ENCODE data around the gene SLC10A3.
"Not testable (repeated sequence)": the region's sequence is repeated elsewhere in the genome, so short reads cannot be mapped to it uniquely, and the experiment has no call there.

The SLC10A3 gene

GRCh38 chrX:154508384-154508745 is 17.9 kb upstream of the SLC10A3 start:
- DNase-seq: no peak

- no peak for DNase-seq
These were observed 17.4 kb upstream of the SLC10A3 start for GRCh38 chrX:154507673-154508383.

- no peak for DNase-seq
These were observed 16.3 kb upstream of the SLC10A3 start for GRCh38 chrX:154506483-154507332.

GRCh38 chrX:154505734-154506133 is 15.3 kb upstream of the SLC10A3 start:
- no peak for DNase-seq

- no peak for DNase-seq
These were observed 12.6 kb upstream of the SLC10A3 start for GRCh38 chrX:154502989-154503388.

GRCh38 chrX:154502098-154502497 is 11.7 kb upstream of the SLC10A3 start:
- no peak for DNase-seq

- DNase-seq: not testable (repeated sequence)
These were observed 11.0 kb upstream of the SLC10A3 start for GRCh38 chrX:154501423-154501822.

- not testable (repeated sequence) for DNase-seq
These were observed 6.2 kb upstream of the SLC10A3 start for GRCh38 chrX:154496591-154497137.

- no peak for DNase-seq
These were observed 5.1 kb upstream of the SLC10A3 start for GRCh38 chrX:154495472-154495922.

GRCh38 chrX:154494715-154495114 is 4.3 kb upstream of the SLC10A3 start:
- no peak for DNase-seq

GRCh38 chrX:154490021-154490413 is 412 bp downstream of the SLC10A3 start:
- peak; percentile 39 for DNase-seq

GRCh38 chrX:154489182-154489581 is 1.2 kb downstream of the SLC10A3 start:
- no peak for DNase-seq

GRCh38 chrX:154488336-154489075 is 1.9 kb downstream of the SLC10A3 start:
- DNase-seq: no peak

GRCh38 chrX:154487518-154488290 is 2.7 kb downstream of the SLC10A3 start:
- no peak for DNase-seq

- peak; percentile 55 for DNase-seq
These were observed 3.8 kb downstream of the SLC10A3 start, which contains the start of gene UBL4A for GRCh38 chrX:154486396-154487207. Gene UBL4A (minus strand): TSS chrX:154486615. CDS start chrX:154486584, 31 bp downstream.

- peak; percentile 31 for DNase-seq
These were observed 4.4 kb downstream of the SLC10A3 start for GRCh38 chrX:154486052-154486395.

GRCh38 chrX:154485150-154486051 is 5.0 kb downstream of the SLC10A3 start:
- no peak for DNase-seq

GRCh38 chrX:154484255-154485149 is 5.9 kb downstream of the SLC10A3 start:
- peak; percentile 14 for DNase-seq

GRCh38 chrX:154483325-154483724 is 7.1 kb downstream of the SLC10A3 start:
- DNase-seq: no peak
